Keratinocyte (primary cell): ENCODE data around the gene HECA. TPM values are rescaled to one million over a fixed set of nuclear protein-coding genes. Genes with fewer than 3 reads are reported as not detected.

Source experiments
- polyA plus RNA-seq, 5 experiments: library from polyadenylated mRNA; depleted of rRNA in 3 of 5; stranded (reverse) in 3 of 5; stranded (forward) in 1 of 5; unstranded in 1 of 5; fragments of >200 nt; gene quantifications; 1 replicate in 1 of 5; 2 replicates in 3 of 5; 3 replicates in 1 of 5; pipeline versions ENCODE4 v1.2.1 to v1.2.3, GENCODE V29; 2011 to 2012; ENCODE audit warnings: missing spikeins in 2 of 5, low read depth in 1 of 5, low replicate concordance in 1 of 5

Gene HECA
- polyA plus RNA-seq, 1 donor (not counting 4 experiments of a cell fraction or from before 2014, with no cell fraction given), result 12.3 TPM

Other genes starting within 250 kb of the HECA start
- 42.9 to 61.3 TPM (median 55.0 TPM) in 3 replicates for gene REPS1, start 146.8 kb upstream of the HECA start, polyA plus RNA-seq
- gene ABRACL, start 106.3 kb upstream of the HECA start, polyA plus RNA-seq, result 56.1 to 120 TPM (median 119 TPM) in 3 replicates
- 0.01 to 0.04 TPM (median 0.03 TPM) in 3 replicates for gene TXLNB, start 156.9 kb downstream of the HECA start, polyA plus RNA-seq
- gene CITED2, start 239.6 kb downstream of the HECA start, polyA plus RNA-seq, result 10.5 to 44.3 TPM (median 25.0 TPM) in 3 replicates